ENCODE results near the gene CACNA1I. TPM values are rescaled to one million over a fixed set of nuclear protein-coding genes. Genes with fewer than 3 reads are reported as not detected.

CACNA1I gene
- total RNA-seq, 6 experiments from 2014 or later: not detected

GRCh38 chr22:39534092-39534506, 36.5 kb upstream of the CACNA1I start:
- peak overlapping the region; percentile 54; the same call in 1 of the 2 replicates for H3K27ac Mint-ChIP-seq
- peaks cover 4% of the 10 kb centered on the region for H3K27me3 Mint-ChIP-seq (ENCODE audit: insufficient read depth)
- peaks cover 35% of the 10 kb centered on the region for H3K4me1 Mint-ChIP-seq (ENCODE audit: low read depth)
- H3K36me3 Mint-ChIP-seq (ENCODE audit: low read depth): peaks cover 20% of the 10 kb centered on the region
- H3K4me3 Mint-ChIP-seq: no peak overlapping the region
- no peak for DNase-seq
- no peaks in the 10 kb centered on the region for H3K9me3 Mint-ChIP-seq
- no peak for TF ChIP-seq CTCF (IDR thresholded peaks at IDR 0.05)

- Mint-ChIP-seq H3K4me1 (ENCODE audit: low read depth) (peaks cover 29% of the 10 kb centered on the region), H3K27ac (peak overlapping the region; percentile 54; the same call in 1 of the 2 replicates), H3K4me3 (no peak overlapping the region), H3K27me3 (ENCODE audit: insufficient read depth) (peaks cover 3% of the 10 kb centered on the region), H3K36me3 (ENCODE audit: low read depth) (peaks cover 19% of the 10 kb centered on the region), H3K9me3 (no peaks in the 10 kb centered on the region)
- DNase-seq: no peak
- peak; percentile 98 for TF ChIP-seq CTCF (IDR thresholded peaks at IDR 0.05)
Measured at GRCh38 chr22:39534591-39535356, 35.8 kb upstream of the CACNA1I start.

GRCh38 chr22:39535357-39535725, 35.2 kb upstream of the CACNA1I start:
- Mint-ChIP-seq H3K27ac (no peak overlapping the region), H3K4me3 (no peak overlapping the region), H3K36me3 (ENCODE audit: low read depth) (peaks cover 14% of the 10 kb centered on the region), H3K27me3 (ENCODE audit: insufficient read depth) (peaks cover 8% of the 10 kb centered on the region), H3K4me1 (ENCODE audit: low read depth) (peaks cover 23% of the 10 kb centered on the region), H3K9me3 (no peaks in the 10 kb centered on the region)
- DNase-seq: no peak
- no peak for TF ChIP-seq CTCF (IDR thresholded peaks at IDR 0.05)

GRCh38 chr22:39535831-39536449, 34.6 kb upstream of the CACNA1I start:
- Mint-ChIP-seq H3K27ac (no peak overlapping the region), H3K9me3 (no peaks in the 10 kb centered on the region), H3K27me3 (ENCODE audit: insufficient read depth) (peaks cover 12% of the 10 kb centered on the region), H3K4me3 (no peak overlapping the region), H3K36me3 (ENCODE audit: low read depth) (peaks cover 9% of the 10 kb centered on the region), H3K4me1 (ENCODE audit: low read depth) (peaks cover 17% of the 10 kb centered on the region)
- no peak for DNase-seq
- no peak for TF ChIP-seq CTCF (IDR thresholded peaks at IDR 0.05)

- Mint-ChIP-seq H3K27ac (no peak overlapping the region), H3K27me3 (ENCODE audit: insufficient read depth) (peaks cover 13% of the 10 kb centered on the region), H3K36me3 (ENCODE audit: low read depth) (peaks cover 4% of the 10 kb centered on the region), H3K9me3 (no peaks in the 10 kb centered on the region), H3K4me3 (no peak overlapping the region), H3K4me1 (ENCODE audit: low read depth) (peaks cover 9% of the 10 kb centered on the region)
- DNase-seq: no peak
- no peak for TF ChIP-seq CTCF (IDR thresholded peaks at IDR 0.05)
Measured at GRCh38 chr22:39536711-39537110, 33.8 kb upstream of the CACNA1I start.
